Measurements from ENCODE around the gene STARD10.

- TF ChIP-seq CTCF (IDR thresholded peaks at IDR 0.05; ENCODE audit: low read depth, low read length): no peak
- TF ChIP-seq EZH2phosphoT487 (IDR thresholded peaks at IDR 0.05; ENCODE audit: low read depth): no peak
Observed at GRCh38 chr11:72754544-72755155, 39.2 kb downstream of the STARD10 start.
